Erythroblast (primary cell): ENCODE results near the gene KCTD21.

Source experiments
- GATA1 ChIP-seq: IDR thresholded peaks from 2 replicates; pipeline ENCODE4 v1.6.1; 2011; ENCODE audit warnings: low read depth, mild to moderate bottlenecking, control low read depth, low read length, moderate library complexity
- POLR2A ChIP-seq: IDR thresholded peaks from 2 replicates; pipeline ENCODE4 v1.6.1; 2011; ENCODE audit warnings: mild to moderate bottlenecking, low read length

DNA sequence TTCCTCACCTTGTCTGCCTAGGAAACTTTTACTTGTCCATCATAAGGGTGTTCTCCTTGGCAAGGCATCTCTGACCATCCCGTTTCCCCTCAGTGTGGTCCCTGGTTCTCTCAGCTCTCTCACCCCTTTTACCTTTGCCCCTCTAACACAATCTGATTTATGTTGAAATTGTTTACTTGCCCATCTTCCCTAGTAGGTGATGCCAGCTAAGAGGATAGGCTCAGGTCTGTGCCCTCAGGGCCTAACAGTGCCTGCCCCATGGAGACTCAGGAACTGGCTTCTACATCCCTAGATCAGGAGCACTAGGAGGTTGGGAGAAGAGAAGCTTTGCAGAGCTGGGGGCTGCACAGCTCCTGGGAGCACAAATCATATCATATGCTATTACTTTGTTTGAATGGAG, 27.9 kb downstream of the KCTD21 start:
- TF ChIP-seq POLR2A (no peak), GATA1 (no peak)
